Measurements from ENCODE around the gene ATF2.
A peak's percentile ranks its signal among the peaks of the same experiment; 100 is the strongest.

ATF2 gene

GRCh38 chr2:175167792-175168563 lies at the start of gene ATF2:
ATF2 (minus strand) TSS chr2:175168203; CDS start chr2:175136443, 31,760 bp downstream.
- DNase-seq = peak; percentile 96

- no peak for DNase-seq
These were observed 39.9 kb upstream of the ATF2 start for GRCh38 chr2:175207741-175208438.

- DNase-seq = no peak
These were observed 38.9 kb upstream of the ATF2 start for GRCh38 chr2:175206866-175207265.

- no peak for DNase-seq
These were observed 37.5 kb upstream of the ATF2 start for GRCh38 chr2:175205523-175205922.

- DNase-seq = peak; percentile 69
These were observed 35.9 kb upstream of the ATF2 start for GRCh38 chr2:175203621-175204496.

- DNase-seq = no peak
These were observed 27.0 kb upstream of the ATF2 start for GRCh38 chr2:175195012-175195411.

- no peak for DNase-seq
These were observed 20.8 kb upstream of the ATF2 start for GRCh38 chr2:175188761-175189160.

GRCh38 chr2:175187378-175187777 lies 19.4 kb upstream of the ATF2 start:
- DNase-seq = no peak

- no peak for DNase-seq
These were observed 15.7 kb upstream of the ATF2 start for GRCh38 chr2:175183674-175184073.

- DNase-seq = no peak
These were observed 13.9 kb upstream of the ATF2 start for GRCh38 chr2:175181877-175182308.

- DNase-seq = peak; percentile 94
These were observed 13.3 kb upstream of the ATF2 start, which contains the start of gene ATP5MC3 for GRCh38 chr2:175181104-175181876. ATP5MC3 (minus strand) TSS chr2:175181710; CDS start chr2:175181393, 317 bp downstream.

GRCh38 chr2:175180701-175181103 lies 12.7 kb upstream of the ATF2 start:
- DNase-seq = peak; percentile 71

GRCh38 chr2:175176624-175177023 lies 8.6 kb upstream of the ATF2 start:
- no peak for DNase-seq

- no peak for DNase-seq
These were observed 7.9 kb upstream of the ATF2 start for GRCh38 chr2:175175896-175176295.

- no peak for DNase-seq
These were observed 7.3 kb upstream of the ATF2 start for GRCh38 chr2:175175320-175175719.

GRCh38 chr2:175170659-175171304 lies 2.8 kb upstream of the ATF2 start:
- no peak for DNase-seq

GRCh38 chr2:175169191-175169590 lies 1.2 kb upstream of the ATF2 start:
- DNase-seq = no peak

GRCh38 chr2:175168564-175168945 lies 552 bp upstream of the ATF2 start:
- DNase-seq = no peak

- DNase-seq = no peak
These were observed 769 bp downstream of the ATF2 start for GRCh38 chr2:175167076-175167791.

- DNase-seq = no peak
These were observed 1.7 kb downstream of the ATF2 start for GRCh38 chr2:175166216-175166824.

GRCh38 chr2:175164235-175164634 lies 3.8 kb downstream of the ATF2 start:
- DNase-seq = no peak
